GM23338 (cell line): ENCODE results near the gene SOD1. TPM values are rescaled to one million over a fixed set of nuclear protein-coding genes. Genes with fewer than 3 reads are reported as not detected.

Source experiments
- ATAC-seq: fragments of 200-7000 bp; cut with Tn5 transposase; 3 replicates; pipeline ENCODE4 v1.9.1; 2020
- DNase-seq: peaks from one replicate; pipeline ENCODE4 v3.0.0-alpha.2; 2015; ENCODE audit warnings: low spot score
- H2AFZ ChIP-seq: fragments of 200-600 bp; sonication (generic); 2 replicates; pipeline ENCODE4 v1.8.0; 2016; ENCODE audit warnings: antibody characterized with exemption, mild to moderate bottlenecking, moderate library complexity
- H3F3A ChIP-seq: fragments of 200-600 bp; sonication (generic); replicated peaks from 2 replicates; pipeline ENCODE4 v1.8.0; 2017; ENCODE audit warnings: antibody characterized with exemption, mixed run types, low read depth
- H3K27ac ChIP-seq: fragments of 200-600 bp; sonication (generic); 2 replicates; pipeline ENCODE4 v1.6.1; 2016; ENCODE audit warnings: low read depth
- H3K27me3 ChIP-seq: fragments of 200-600 bp; sonication (generic); 2 replicates; pipeline ENCODE4 v1.8.0; 2016; ENCODE audit warnings: mild to moderate bottlenecking, mixed run types, moderate library complexity; ENCODE audit not compliant: insufficient read depth
- H3K36me3 ChIP-seq: fragments of 200-600 bp; sonication (generic); 2 replicates; pipeline ENCODE4 v1.8.0; 2016; ENCODE audit warnings: mild to moderate bottlenecking; ENCODE audit not compliant: insufficient read depth
- H3K4me1 ChIP-seq: fragments of 200-600 bp; sonication (generic); 2 replicates; pipeline ENCODE4 v1.8.0; 2016; ENCODE audit warnings: mild to moderate bottlenecking, moderate library complexity; ENCODE audit not compliant: insufficient read depth
- H3K4me2 ChIP-seq: fragments of 200-600 bp; sonication (generic); 2 replicates; pipeline ENCODE4 v1.7.1; 2017; ENCODE audit warnings: mixed run types
- H3K4me3 ChIP-seq: fragments of 200-600 bp; sonication (generic); 2 replicates; pipeline ENCODE4 v1.6.1; 2016; ENCODE audit warnings: mixed run types
- H3K79me2 ChIP-seq: fragments of 200-600 bp; sonication (generic); replicated peaks from 2 replicates; pipeline ENCODE4 v1.8.0; 2017; ENCODE audit warnings: mild to moderate bottlenecking; ENCODE audit not compliant: insufficient read depth
- H3K9me2 ChIP-seq: fragments of 200-600 bp; sonication (generic); 2 replicates; pipeline ENCODE4 v1.8.0; 2017; ENCODE audit not compliant: insufficient read depth
- H4K20me1 ChIP-seq: fragments of 200-600 bp; sonication (generic); replicated peaks from 2 replicates; pipeline ENCODE4 v1.8.0; 2017; ENCODE audit warnings: mild to moderate bottlenecking; ENCODE audit not compliant: insufficient read depth
- H3K27ac Mint-ChIP-seq: 2 replicates; pipeline ENCODE4 v1.8.0; 2020; ENCODE audit warnings: inconsistent platforms, mild to moderate bottlenecking, moderate library complexity, mixed read lengths
- H3K27me3 Mint-ChIP-seq: 3 replicates; pipeline ENCODE4 v1.8.0; 2022; ENCODE audit warnings: low read depth, mild to moderate bottlenecking, moderate library complexity, mixed read lengths, inconsistent platforms; ENCODE audit not compliant: insufficient read depth, poor library complexity
- H3K36me3 Mint-ChIP-seq: 3 replicates; pipeline ENCODE4 v1.8.0; 2021; ENCODE audit warnings: low read depth, mild to moderate bottlenecking, inconsistent platforms, moderate library complexity, mixed read lengths
- H3K4me1 Mint-ChIP-seq: 3 replicates; pipeline ENCODE4 v1.8.0; 2020; ENCODE audit warnings: mild to moderate bottlenecking, inconsistent platforms, mixed read lengths
- H3K4me3 Mint-ChIP-seq: 3 replicates; pipeline ENCODE4 v1.8.0; 2021; ENCODE audit warnings: moderate library complexity, mild to moderate bottlenecking, inconsistent platforms, mixed read lengths
- H3K9me3 Mint-ChIP-seq: 3 replicates; pipeline ENCODE4 v1.8.0; 2020; ENCODE audit warnings: moderate library complexity, mild to moderate bottlenecking, inconsistent platforms, mixed read lengths
- CREB1 ChIP-seq: fragments of 250-450 bp; sonication (Bioruptor Pico); IDR thresholded peaks from 2 replicates; pipeline ENCODE4 v1.5.0; 2020; ENCODE audit warnings: low read depth, mild to moderate bottlenecking, moderate library complexity
- CTCF ChIP-seq, 2 experiments: fragments of 200-600 bp in 1 of 2; sonication (generic) in 1 of 2; conservative IDR thresholded peaks; 2 replicates each; pipeline versions ENCODE4 v1.5.1 to v1.6.1; 2016 to 2017; ENCODE audit warnings: antibody characterized with exemption in 2 of 2, low read depth in 2 of 2, mild to moderate bottlenecking in 2 of 2, moderate library complexity in 1 of 2
- ETS1 ChIP-seq: IDR thresholded peaks from 2 replicates; pipeline ENCODE4 v1.6.1; 2016; ENCODE audit warnings: antibody characterized with exemption
- EZH2 ChIP-seq: fragments of 200-600 bp; sonication (generic); IDR thresholded peaks from one replicate; pipeline ENCODE4 v1.8.0; 2017; ENCODE audit warnings: antibody characterized with exemption, mild to moderate bottlenecking, low read depth; ENCODE audit not compliant: unreplicated experiment
- EZH2phosphoT487 ChIP-seq: fragments of 200-600 bp; sonication (generic); IDR thresholded peaks from one replicate; pipeline ENCODE4 v1.8.1; 2018; ENCODE audit warnings: antibody characterized with exemption; ENCODE audit not compliant: unreplicated experiment
- JUNB ChIP-seq: IDR thresholded peaks from one replicate; pipeline ENCODE4 v1.6.1; 2016; ENCODE audit warnings: antibody characterized with exemption; ENCODE audit not compliant: unreplicated experiment
- NANOG ChIP-seq: IDR thresholded peaks from 2 replicates; pipeline ENCODE4 v1.6.1; 2016; ENCODE audit warnings: antibody characterized with exemption, borderline replicate concordance
- POLR2AphosphoS5 ChIP-seq: IDR thresholded peaks from 2 replicates; pipeline ENCODE4 v1.6.1; 2016; ENCODE audit warnings: antibody characterized with exemption, low read depth
- REST ChIP-seq: IDR thresholded peaks from one replicate; pipeline ENCODE4 v1.6.1; 2018; ENCODE audit warnings: antibody characterized with exemption; ENCODE audit not compliant: unreplicated experiment
- STAT1 ChIP-seq: IDR thresholded peaks from one replicate; pipeline ENCODE4 v1.6.1; 2016; ENCODE audit warnings: antibody characterized with exemption; ENCODE audit not compliant: unreplicated experiment
- ZNF114 ChIP-seq: fragments of 250-450 bp; sonication (Bioruptor Pico); IDR thresholded peaks from 2 replicates; pipeline ENCODE4 v1.5.0; 2020; ENCODE audit warnings: mild to moderate bottlenecking, moderate library complexity
- ZNF331 ChIP-seq: fragments of 250-450 bp; sonication (Bioruptor Pico); IDR thresholded peaks from 2 replicates; pipeline ENCODE4 v1.5.0; 2020; ENCODE audit warnings: low read depth, mild to moderate bottlenecking, moderate library complexity
- polyA plus RNA-seq: library from polyadenylated mRNA; unstranded; fragments of >200 nt; fragmentation: Nextera tagmentation; extraction: Ambion mirVana; gene quantifications from 2 replicates; pipeline ENCODE4 v1.2.1, GENCODE V29; 2016
- total RNA-seq: library from RNA; depleted of rRNA; stranded (reverse); fragments of >200 nt; shearing (Covaris generic); gene quantifications from 2 replicates; pipeline ENCODE4 v1.2.3, GENCODE V29; 2014
- TF ChIP-seq, protein P1 (sequence below): fragments of 250-450 bp; sonication (Bioruptor Pico); IDR thresholded peaks from 2 replicates; pipeline ENCODE4 v1.5.0; 2020; ENCODE audit warnings: mild to moderate bottlenecking, moderate library complexity

SOD1 gene
- total and polyA plus RNA-seq, 2 experiments from 2014 or later = 123 to 454 TPM

- H3K79me2 ChIP-seq = peaks cover 100% of the 10 kb centered on the region
- H3K4me3 Mint-ChIP-seq = no peak overlapping the region
Measured at GRCh38 chr21:31707499-31707898, 48.0 kb downstream of the SOD1 start.

More at GRCh38 chr21:31707499-31707898, 48.0 kb downstream of the SOD1 start:
- Histone ChIP-seq H3F3A (no peaks in the 10 kb centered on the region), H4K20me1 (peaks cover 67% of the 10 kb centered on the region), H3K4me3 (no peak overlapping the region), H3K27ac (no peak overlapping the region), H3K36me3 (peaks cover 8% of the 10 kb centered on the region; the same call in 1 of the 2 replicates), H3K27me3 (no peaks in the 10 kb centered on the region), H3K4me1 (peaks cover 25% of the 10 kb centered on the region), H2AFZ (no peak overlapping the region), H3K4me2 (no peak overlapping the region), H3K9me2 (no peaks in the 10 kb centered on the region)
- H3K4me1 Mint-ChIP-seq = peaks cover 30% of the 10 kb centered on the region
- no peaks in the 10 kb centered on the region for H3K9me3 Mint-ChIP-seq
- DNase-seq = no peak
- no peak overlapping the region for H3K27ac Mint-ChIP-seq
- TF ChIP-seq ZNF331 (CRISPR knock-in tag) (no peak), ETS1 (no peak), NANOG (no peak), POLR2AphosphoS5 (no peak), JUNB (no peak), CTCF (conservative IDR thresholded peaks at IDR 0.05; ENCODE audit: low read depth in 2 of 2) (no peak), REST (no peak), ZNF114 (no peak), CREB1 (CRISPR knock-in tag) (no peak), EZH2 (no peak), EZH2phosphoT487 (no peak), STAT1 (no peak)
- TF ChIP-seq, protein P1, sequence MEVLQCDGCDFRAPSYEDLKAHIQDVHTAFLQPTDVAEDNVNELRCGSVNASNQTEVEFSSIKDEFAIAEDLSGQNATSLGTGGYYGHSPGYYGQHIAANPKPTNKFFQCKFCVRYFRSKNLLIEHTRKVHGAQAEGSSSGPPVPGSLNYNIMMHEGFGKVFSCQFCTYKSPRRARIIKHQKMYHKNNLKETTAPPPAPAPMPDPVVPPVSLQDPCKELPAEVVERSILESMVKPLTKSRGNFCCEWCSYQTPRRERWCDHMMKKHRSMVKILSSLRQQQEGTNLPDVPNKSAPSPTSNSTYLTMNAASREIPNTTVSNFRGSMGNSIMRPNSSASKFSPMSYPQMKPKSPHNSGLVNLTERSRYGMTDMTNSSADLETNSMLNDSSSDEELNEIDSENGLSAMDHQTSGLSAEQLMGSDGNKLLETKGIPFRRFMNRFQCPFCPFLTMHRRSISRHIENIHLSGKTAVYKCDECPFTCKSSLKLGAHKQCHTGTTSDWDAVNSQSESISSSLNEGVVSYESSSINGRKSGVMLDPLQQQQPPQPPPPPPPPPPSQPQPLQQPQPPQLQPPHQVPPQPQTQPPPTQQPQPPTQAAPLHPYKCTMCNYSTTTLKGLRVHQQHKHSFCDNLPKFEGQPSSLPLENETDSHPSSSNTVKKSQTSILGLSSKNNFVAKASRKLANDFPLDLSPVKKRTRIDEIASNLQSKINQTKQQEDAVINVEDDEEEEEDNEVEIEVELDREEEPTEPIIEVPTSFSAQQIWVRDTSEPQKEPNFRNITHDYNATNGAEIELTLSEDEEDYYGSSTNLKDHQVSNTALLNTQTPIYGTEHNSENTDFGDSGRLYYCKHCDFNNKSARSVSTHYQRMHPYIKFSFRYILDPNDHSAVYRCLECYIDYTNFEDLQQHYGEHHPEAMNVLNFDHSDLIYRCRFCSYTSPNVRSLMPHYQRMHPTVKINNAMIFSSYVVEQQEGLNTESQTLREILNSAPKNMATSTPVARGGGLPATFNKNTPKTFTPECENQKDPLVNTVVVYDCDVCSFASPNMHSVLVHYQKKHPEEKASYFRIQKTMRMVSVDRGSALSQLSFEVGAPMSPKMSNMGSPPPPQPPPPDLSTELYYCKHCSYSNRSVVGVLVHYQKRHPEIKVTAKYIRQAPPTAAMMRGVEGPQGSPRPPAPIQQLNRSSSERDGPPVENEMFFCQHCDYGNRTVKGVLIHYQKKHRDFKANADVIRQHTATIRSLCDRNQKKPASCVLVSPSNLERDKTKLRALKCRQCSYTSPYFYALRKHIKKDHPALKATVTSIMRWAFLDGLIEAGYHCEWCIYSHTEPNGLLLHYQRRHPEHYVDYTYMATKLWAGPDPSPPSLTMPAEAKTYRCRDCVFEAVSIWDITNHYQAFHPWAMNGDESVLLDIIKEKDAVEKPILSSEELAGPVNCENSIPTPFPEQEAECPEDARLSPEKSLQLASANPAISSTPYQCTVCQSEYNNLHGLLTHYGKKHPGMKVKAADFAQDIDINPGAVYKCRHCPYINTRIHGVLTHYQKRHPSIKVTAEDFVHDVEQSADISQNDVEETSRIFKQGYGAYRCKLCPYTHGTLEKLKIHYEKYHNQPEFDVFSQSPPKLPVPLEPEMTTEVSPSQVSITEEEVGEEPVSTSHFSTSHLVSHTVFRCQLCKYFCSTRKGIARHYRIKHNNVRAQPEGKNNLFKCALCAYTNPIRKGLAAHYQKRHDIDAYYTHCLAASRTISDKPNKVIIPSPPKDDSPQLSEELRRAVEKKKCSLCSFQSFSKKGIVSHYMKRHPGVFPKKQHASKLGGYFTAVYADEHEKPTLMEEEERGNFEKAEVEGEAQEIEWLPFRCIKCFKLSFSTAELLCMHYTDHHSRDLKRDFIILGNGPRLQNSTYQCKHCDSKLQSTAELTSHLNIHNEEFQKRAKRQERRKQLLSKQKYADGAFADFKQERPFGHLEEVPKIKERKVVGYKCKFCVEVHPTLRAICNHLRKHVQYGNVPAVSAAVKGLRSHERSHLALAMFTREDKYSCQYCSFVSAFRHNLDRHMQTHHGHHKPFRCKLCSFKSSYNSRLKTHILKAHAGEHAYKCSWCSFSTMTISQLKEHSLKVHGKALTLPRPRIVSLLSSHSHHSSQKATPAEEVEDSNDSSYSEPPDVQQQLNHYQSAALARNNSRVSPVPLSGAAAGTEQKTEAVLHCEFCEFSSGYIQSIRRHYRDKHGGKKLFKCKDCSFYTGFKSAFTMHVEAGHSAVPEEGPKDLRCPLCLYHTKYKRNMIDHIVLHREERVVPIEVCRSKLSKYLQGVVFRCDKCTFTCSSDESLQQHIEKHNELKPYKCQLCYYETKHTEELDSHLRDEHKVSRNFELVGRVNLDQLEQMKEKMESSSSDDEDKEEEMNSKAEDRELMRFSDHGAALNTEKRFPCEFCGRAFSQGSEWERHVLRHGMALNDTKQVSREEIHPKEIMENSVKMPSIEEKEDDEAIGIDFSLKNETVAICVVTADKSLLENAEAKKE (CRISPR knock-in tag) = no peak
- H3K27me3 Mint-ChIP-seq = peaks cover 2% of the 10 kb centered on the region
- peaks cover 18% of the 10 kb centered on the region; the same call in 2 of the 3 replicates for H3K36me3 Mint-ChIP-seq
- no peak for ATAC-seq
